ENCODE measurements around the gene ATP11A. TPM values are rescaled to one million over a fixed set of nuclear protein-coding genes. Genes with fewer than 3 reads are reported as not detected.

Gene ATP11A
- total and polyA plus RNA-seq, 2 experiments from 2014 or later = 12.3 to 52.6 TPM

DNA sequence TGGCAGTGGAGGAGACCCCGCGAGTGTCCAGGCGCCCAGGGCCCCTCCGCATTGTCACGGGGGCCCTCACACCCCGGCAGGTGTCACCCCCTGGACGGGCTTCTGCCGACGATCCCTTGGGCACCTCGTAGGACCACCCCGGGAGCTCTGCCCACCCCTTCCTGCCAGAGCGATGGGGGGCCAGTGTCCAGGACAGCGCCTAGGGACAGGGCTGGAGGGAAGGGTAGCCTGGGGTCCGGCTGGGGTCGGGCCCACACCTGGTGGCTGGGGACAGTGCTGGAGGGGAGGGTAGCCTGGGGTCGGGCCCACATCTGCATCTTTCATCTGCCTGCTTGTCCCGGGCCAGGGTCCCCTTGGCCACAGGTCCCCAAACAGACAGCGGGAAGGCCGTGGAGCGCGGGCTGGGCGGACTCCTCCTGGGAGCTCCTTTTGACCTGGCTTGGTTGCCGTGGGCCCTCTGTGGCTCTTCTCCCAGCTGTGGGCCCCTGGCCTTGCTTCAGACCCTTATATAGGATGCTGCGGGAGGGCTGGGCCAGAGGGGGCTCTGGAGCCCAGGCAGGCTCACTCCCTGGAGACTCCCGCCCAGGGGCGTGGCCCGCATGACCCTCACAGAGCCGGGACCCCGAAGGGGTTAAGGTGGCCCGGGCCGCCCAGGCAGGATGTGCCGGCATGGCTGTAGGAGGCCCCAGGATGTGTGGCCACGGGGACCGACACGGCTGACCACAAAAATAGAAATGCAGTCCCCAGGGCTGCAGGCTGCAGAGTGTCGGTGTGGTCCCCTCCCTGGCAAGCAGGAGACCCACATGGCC is 205.0 kb downstream of the ATP11A start:
- peak overlapping the region; percentile 68 for H3K4me3 Mint-ChIP-seq

More for the DNA sequence above, 205.0 kb downstream of the ATP11A start:
- Histone ChIP-seq H2AFZ (no peak overlapping the region), H3K27me3 (ENCODE audit: insufficient read depth) (peaks cover 10% of the 10 kb centered on the region; the same call in 1 of the 2 replicates), H3K4me2 (peak overlapping the region; percentile 90), H3K36me3 (ENCODE audit: insufficient read depth) (no peaks in the 10 kb centered on the region), H3K4me3 (peak overlapping the region; percentile 70), H3F3A (replicated peaks; ENCODE audit: low read depth) (peaks cover 19% of the 10 kb centered on the region), H3K4me1 (ENCODE audit: insufficient read depth) (peaks cover 25% of the 10 kb centered on the region), H3K79me2 (replicated peaks; ENCODE audit: insufficient read depth) (no peaks in the 10 kb centered on the region), H4K20me1 (replicated peaks; ENCODE audit: insufficient read depth) (no peaks in the 10 kb centered on the region; the same call in 1 of the 2 replicates), H3K9me2 (ENCODE audit: insufficient read depth) (no peaks in the 10 kb centered on the region), H3K27ac (ENCODE audit: low read depth) (no peak overlapping the region)
- Mint-ChIP-seq H3K27me3 (ENCODE audit: insufficient read depth, low read depth, poor library complexity) (peaks cover 29% of the 10 kb centered on the region), H3K4me1 (peaks cover 46% of the 10 kb centered on the region), H3K9me3 (no peaks in the 10 kb centered on the region), H3K36me3 (ENCODE audit: low read depth) (peaks cover 3% of the 10 kb centered on the region; the same call in 1 of the 3 replicates), H3K27ac (no peak overlapping the region)
- TF ChIP-seq EZH2phosphoT487 (IDR thresholded peaks at IDR 0.05; ENCODE audit: unreplicated experiment) = no peak
- TF ChIP-seq, protein P1, sequence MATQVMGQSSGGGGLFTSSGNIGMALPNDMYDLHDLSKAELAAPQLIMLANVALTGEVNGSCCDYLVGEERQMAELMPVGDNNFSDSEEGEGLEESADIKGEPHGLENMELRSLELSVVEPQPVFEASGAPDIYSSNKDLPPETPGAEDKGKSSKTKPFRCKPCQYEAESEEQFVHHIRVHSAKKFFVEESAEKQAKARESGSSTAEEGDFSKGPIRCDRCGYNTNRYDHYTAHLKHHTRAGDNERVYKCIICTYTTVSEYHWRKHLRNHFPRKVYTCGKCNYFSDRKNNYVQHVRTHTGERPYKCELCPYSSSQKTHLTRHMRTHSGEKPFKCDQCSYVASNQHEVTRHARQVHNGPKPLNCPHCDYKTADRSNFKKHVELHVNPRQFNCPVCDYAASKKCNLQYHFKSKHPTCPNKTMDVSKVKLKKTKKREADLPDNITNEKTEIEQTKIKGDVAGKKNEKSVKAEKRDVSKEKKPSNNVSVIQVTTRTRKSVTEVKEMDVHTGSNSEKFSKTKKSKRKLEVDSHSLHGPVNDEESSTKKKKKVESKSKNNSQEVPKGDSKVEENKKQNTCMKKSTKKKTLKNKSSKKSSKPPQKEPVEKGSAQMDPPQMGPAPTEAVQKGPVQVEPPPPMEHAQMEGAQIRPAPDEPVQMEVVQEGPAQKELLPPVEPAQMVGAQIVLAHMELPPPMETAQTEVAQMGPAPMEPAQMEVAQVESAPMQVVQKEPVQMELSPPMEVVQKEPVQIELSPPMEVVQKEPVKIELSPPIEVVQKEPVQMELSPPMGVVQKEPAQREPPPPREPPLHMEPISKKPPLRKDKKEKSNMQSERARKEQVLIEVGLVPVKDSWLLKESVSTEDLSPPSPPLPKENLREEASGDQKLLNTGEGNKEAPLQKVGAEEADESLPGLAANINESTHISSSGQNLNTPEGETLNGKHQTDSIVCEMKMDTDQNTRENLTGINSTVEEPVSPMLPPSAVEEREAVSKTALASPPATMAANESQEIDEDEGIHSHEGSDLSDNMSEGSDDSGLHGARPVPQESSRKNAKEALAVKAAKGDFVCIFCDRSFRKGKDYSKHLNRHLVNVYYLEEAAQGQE (IDR thresholded peaks at IDR 0.05; ENCODE audit: unreplicated experiment) = no peak
- TF ChIP-seq JUNB (IDR thresholded peaks at IDR 0.05; ENCODE audit: unreplicated experiment) = no peak
- no peak for TF ChIP-seq ZNF331 (CRISPR knock-in tag; IDR thresholded peaks at IDR 0.05; ENCODE audit: low read depth)
- no peak for TF ChIP-seq NANOG (IDR thresholded peaks at IDR 0.05; ENCODE audit: borderline replicate concordance)
- TF ChIP-seq, protein P2, sequence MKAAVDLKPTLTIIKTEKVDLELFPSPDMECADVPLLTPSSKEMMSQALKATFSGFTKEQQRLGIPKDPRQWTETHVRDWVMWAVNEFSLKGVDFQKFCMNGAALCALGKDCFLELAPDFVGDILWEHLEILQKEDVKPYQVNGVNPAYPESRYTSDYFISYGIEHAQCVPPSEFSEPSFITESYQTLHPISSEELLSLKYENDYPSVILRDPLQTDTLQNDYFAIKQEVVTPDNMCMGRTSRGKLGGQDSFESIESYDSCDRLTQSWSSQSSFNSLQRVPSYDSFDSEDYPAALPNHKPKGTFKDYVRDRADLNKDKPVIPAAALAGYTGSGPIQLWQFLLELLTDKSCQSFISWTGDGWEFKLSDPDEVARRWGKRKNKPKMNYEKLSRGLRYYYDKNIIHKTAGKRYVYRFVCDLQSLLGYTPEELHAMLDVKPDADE (IDR thresholded peaks at IDR 0.05) = no peak
- no peak for TF ChIP-seq STAT1 (IDR thresholded peaks at IDR 0.05; ENCODE audit: unreplicated experiment)
- no peak; the same call in 1 of the 2 replicates for TF ChIP-seq POLR2AphosphoS5 (IDR thresholded peaks at IDR 0.05; ENCODE audit: low read depth)
- TF ChIP-seq CREB1 (CRISPR knock-in tag; IDR thresholded peaks at IDR 0.05; ENCODE audit: low read depth) = no peak
- TF ChIP-seq ZNF462 (CRISPR knock-in tag; IDR thresholded peaks at IDR 0.05) = no peak
- no peak for TF ChIP-seq CTCF (conservative IDR thresholded peaks at IDR 0.05; ENCODE audit: low read depth in 2 of 2)
- TF ChIP-seq EZH2 (IDR thresholded peaks at IDR 0.05; ENCODE audit: low read depth, unreplicated experiment) = no peak
- DNase-seq (ENCODE audit: low spot score) (peak; percentile 65), ATAC-seq (peak; percentile 19)

Data from GM23338 (cell line).